ENCODE results near the gene WASF3.
"Not testable (repeated sequence)": the region's sequence is repeated elsewhere in the genome, so short reads cannot be mapped to it uniquely, and the experiment has no call there.

The WASF3 gene

DNA sequence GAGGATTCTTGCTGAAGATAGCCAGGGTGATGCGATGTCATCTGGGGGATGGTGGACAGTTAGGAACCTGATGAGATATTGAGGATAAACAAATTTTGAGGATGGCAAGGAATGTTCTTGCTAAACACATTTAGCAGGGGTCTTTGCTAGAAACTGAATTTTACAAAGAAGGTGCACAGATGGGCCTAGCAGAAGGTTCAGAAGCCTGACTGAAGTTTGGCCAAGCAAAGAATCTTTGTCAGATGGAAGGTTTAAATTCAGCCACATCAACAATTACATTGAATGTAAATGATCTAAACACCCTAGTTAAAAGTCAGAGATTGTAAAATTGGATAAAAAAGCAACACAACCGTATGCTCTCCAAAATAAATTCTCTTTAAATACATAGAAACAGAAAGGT is 68.8 kb downstream of the WASF3 start:
- Histone ChIP-seq H3K27me3 (ENCODE audit: control insufficient read depth, insufficient read depth, low read length) (no peaks in the 10 kb centered on the region), H3K27ac (ENCODE audit: low read depth, low read length) (no peak overlapping the region), H3K9me3 (ENCODE audit: control insufficient read depth, insufficient read depth, low read depth, low read length) (peaks cover 20% of the 10 kb centered on the region), H3K4me3 (ENCODE audit: low read depth, low read length) (no peak overlapping the region), H3K36me3 (ENCODE audit: control insufficient read depth, insufficient read depth, low read length) (peaks cover 4% of the 10 kb centered on the region; the same call in 1 of the 2 replicates), H3K4me1 (ENCODE audit: control insufficient read depth, insufficient read depth, low read length) (no peaks in the 10 kb centered on the region; the same call in 1 of the 2 replicates), H3K9ac (ENCODE audit: low read length) (no peak overlapping the region)

DNA sequence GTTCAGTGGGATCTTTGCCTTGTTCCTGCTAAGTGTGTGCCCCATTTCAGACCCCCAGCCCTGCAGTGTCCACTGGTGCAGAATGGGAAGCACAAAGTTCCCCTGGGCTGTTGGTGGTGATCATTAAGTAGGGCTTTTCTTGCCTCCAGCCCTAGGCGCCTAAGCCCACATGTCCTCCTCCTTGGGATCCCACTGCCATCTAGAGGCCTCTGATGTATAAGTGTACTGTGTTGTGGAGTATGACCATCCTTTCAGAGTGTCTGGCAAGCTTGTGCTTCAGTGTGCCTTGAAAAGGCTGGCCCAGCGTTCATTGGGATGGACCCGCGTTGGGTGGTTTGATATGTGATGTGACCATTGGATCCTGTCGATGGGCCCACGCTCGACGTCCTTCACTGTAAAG is 71.2 kb downstream of the WASF3 start:
- H3K27ac ChIP-seq (ENCODE audit: low read depth, low read length) = no peak overlapping the region
- no peak overlapping the region for H3K4me3 ChIP-seq (ENCODE audit: low read depth, low read length)
- H3K36me3 ChIP-seq (ENCODE audit: control insufficient read depth, insufficient read depth, low read length) = no peaks in the 10 kb centered on the region; the same call in 1 of the 2 replicates
- H3K9me3 ChIP-seq (ENCODE audit: control insufficient read depth, insufficient read depth, low read depth, low read length) = peaks cover 11% of the 10 kb centered on the region
- H3K4me1 ChIP-seq (ENCODE audit: control insufficient read depth, insufficient read depth, low read length) = no peaks in the 10 kb centered on the region; the same call in 1 of the 2 replicates
- no peaks in the 10 kb centered on the region for H3K27me3 ChIP-seq (ENCODE audit: control insufficient read depth, insufficient read depth, low read length)
- no peak overlapping the region for H3K9ac ChIP-seq (ENCODE audit: low read length)

DNA sequence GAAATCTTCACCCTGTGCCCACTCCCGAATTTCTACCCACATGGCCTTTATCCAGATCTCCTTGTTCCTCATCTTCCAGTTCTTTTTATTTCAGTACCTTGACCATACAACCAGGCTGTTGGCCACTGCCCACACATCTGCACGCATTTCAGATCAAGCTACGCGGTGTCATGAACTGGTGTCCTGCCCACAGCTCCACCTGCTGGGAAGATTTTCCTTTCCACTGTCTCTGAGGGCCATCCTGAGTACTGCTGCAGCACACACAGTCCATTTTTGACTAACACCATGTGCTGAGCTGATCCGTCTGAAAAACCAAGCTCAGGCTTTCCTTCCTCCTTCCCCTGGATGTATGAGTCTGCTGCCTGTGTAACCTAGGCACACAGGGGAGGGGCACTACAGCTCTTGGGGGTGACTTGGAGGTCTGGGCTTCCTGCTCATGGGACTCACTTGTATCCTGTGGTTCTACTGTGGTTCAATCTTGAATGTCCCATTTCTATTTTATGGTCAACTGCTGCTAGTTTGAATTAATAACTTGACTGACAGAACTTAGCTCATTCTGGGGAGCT is 71.9 kb downstream of the WASF3 start:
- Histone ChIP-seq H3K36me3 (ENCODE audit: control insufficient read depth, insufficient read depth, low read length) (no peaks in the 10 kb centered on the region; the same call in 1 of the 2 replicates), H3K4me1 (ENCODE audit: control insufficient read depth, insufficient read depth, low read length) (no peaks in the 10 kb centered on the region; the same call in 1 of the 2 replicates), H3K4me3 (ENCODE audit: low read depth, low read length) (no peak overlapping the region), H3K27me3 (ENCODE audit: control insufficient read depth, insufficient read depth, low read length) (no peaks in the 10 kb centered on the region), H3K27ac (ENCODE audit: low read depth, low read length) (no peak overlapping the region), H3K9me3 (ENCODE audit: control insufficient read depth, insufficient read depth, low read depth, low read length) (peaks cover 5% of the 10 kb centered on the region), H3K9ac (ENCODE audit: low read length) (no peak overlapping the region)

DNA sequence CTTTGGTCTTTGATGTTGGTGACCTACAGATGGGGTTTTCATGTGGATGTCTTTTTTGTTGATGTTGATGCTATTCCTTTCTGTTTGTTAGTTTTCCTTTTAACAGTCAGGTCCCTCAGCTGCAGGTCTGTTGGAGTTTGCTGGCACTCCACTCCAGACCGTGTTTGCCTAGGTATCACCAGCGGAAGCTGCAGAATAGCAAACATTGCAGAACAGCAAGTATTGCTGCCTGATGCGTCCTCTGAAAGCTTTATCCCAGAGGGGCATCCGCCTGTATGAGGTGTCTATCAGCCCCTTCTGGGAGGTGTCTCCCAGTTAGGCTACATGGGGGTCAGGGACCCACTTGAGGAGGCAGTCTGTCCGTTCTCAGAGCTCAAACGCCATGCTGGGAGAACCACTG is 78.2 kb downstream of the WASF3 start:
- H3K27ac ChIP-seq (ENCODE audit: low read depth, low read length); H3K4me1 ChIP-seq (ENCODE audit: control insufficient read depth, insufficient read depth, low read length): not testable (repeated sequence)

DNA sequence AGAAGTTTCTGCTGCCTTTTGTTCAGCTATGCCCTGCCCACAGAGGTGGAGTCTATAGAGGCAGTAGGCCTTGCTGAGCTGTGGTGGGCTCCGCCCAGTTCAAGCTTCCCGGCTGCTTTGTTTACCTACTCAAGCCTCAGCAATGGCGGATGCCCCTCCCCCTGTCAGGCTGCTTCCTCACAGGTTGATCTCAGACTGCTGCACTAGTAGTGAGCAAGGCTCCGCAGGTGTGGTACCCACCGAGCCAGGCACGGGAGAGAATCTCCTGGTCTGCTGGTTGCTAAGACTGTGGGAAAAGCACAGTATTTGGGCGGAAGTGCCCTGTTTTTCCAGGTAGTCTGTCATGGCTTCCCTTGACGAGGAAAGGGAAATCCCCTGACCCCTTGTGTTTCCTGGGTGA is 78.6 kb downstream of the WASF3 start:
- not testable (repeated sequence) for H3K36me3 ChIP-seq (ENCODE audit: control insufficient read depth, insufficient read depth, low read length); H3K4me3 ChIP-seq (ENCODE audit: low read depth, low read length); H3K9ac ChIP-seq (ENCODE audit: low read length); H3K4me1 ChIP-seq (ENCODE audit: control insufficient read depth, insufficient read depth, low read length); H3K27ac ChIP-seq (ENCODE audit: low read depth, low read length); H3K9me3 ChIP-seq (ENCODE audit: control insufficient read depth, insufficient read depth, low read depth, low read length); H3K27me3 ChIP-seq (ENCODE audit: control insufficient read depth, insufficient read depth, low read length)

More for the DNA sequence above, 78.2 kb downstream of the WASF3 start:
- not testable (repeated sequence) for H3K36me3 ChIP-seq (ENCODE audit: control insufficient read depth, insufficient read depth, low read length); H3K9ac ChIP-seq (ENCODE audit: low read length); H3K9me3 ChIP-seq (ENCODE audit: control insufficient read depth, insufficient read depth, low read depth, low read length); H3K4me3 ChIP-seq (ENCODE audit: low read depth, low read length); H3K27me3 ChIP-seq (ENCODE audit: control insufficient read depth, insufficient read depth, low read length)

DNA sequence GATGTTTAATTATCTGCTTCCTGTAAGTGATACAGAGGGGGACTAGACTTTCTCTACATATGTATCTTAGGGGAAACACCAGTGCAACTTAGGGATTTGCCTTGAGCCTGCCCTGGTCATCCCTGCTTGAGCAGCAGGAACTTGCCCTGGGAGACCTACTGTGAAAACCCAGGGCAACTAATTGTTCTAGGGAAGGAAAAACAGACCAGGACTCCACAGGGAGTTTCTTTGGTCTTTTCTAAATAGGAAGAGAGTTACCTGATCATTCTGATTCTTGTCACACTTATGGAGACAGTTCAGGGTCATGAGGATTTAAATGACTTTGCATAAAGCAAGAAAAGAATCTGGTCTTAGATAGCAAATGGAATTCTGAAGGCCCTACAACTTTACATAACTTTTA is 89.1 kb downstream of the WASF3 start:
- peaks cover 3% of the 10 kb centered on the region; the same call in 1 of the 2 replicates for H3K4me1 ChIP-seq (ENCODE audit: control insufficient read depth, insufficient read depth, low read length)
- no peaks in the 10 kb centered on the region for H3K27me3 ChIP-seq (ENCODE audit: control insufficient read depth, insufficient read depth, low read length)
- peaks cover 2% of the 10 kb centered on the region; the same call in 1 of the 2 replicates for H3K36me3 ChIP-seq (ENCODE audit: control insufficient read depth, insufficient read depth, low read length)
- H3K27ac ChIP-seq (ENCODE audit: low read depth, low read length) = peak overlapping the region; percentile 20; the same call in 1 of the 2 replicates
- no peak overlapping the region for H3K9ac ChIP-seq (ENCODE audit: low read length)
- no peak overlapping the region for H3K4me3 ChIP-seq (ENCODE audit: low read depth, low read length)
- H3K9me3 ChIP-seq (ENCODE audit: control insufficient read depth, insufficient read depth, low read depth, low read length) = peaks cover 18% of the 10 kb centered on the region; the same call in 1 of the 2 replicates

DNA sequence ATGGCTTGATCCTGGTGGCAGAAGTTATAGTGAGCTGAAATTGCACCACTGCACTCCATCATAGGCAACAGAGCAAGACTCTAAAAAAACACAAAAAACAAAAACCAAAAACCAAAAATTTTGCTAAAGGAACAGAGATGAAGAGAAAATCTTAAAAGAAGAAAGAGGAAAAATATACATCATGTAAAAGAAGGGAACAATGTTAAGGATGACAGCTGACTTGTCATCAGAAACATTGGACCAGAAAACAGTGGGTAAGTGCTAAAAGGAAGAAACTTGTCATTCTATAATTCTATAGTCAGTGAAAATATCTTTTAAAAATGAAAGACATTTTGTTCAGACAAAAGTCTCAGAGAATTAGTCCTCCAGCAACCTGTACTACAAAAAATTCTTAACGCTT is 93.8 kb downstream of the WASF3 start:
- H3K27me3 ChIP-seq (ENCODE audit: control insufficient read depth, insufficient read depth, low read length) = no peaks in the 10 kb centered on the region
- no peak overlapping the region for H3K4me3 ChIP-seq (ENCODE audit: low read depth, low read length)
- peaks cover 3% of the 10 kb centered on the region; the same call in 1 of the 2 replicates for H3K4me1 ChIP-seq (ENCODE audit: control insufficient read depth, insufficient read depth, low read length)
- H3K9ac ChIP-seq (ENCODE audit: low read length) = no peak overlapping the region
- H3K9me3 ChIP-seq (ENCODE audit: control insufficient read depth, insufficient read depth, low read depth, low read length) = peaks cover 12% of the 10 kb centered on the region; the same call in 1 of the 2 replicates
- no peaks in the 10 kb centered on the region for H3K36me3 ChIP-seq (ENCODE audit: control insufficient read depth, insufficient read depth, low read length)
- H3K27ac ChIP-seq (ENCODE audit: low read depth, low read length) = no peak overlapping the region

DNA sequence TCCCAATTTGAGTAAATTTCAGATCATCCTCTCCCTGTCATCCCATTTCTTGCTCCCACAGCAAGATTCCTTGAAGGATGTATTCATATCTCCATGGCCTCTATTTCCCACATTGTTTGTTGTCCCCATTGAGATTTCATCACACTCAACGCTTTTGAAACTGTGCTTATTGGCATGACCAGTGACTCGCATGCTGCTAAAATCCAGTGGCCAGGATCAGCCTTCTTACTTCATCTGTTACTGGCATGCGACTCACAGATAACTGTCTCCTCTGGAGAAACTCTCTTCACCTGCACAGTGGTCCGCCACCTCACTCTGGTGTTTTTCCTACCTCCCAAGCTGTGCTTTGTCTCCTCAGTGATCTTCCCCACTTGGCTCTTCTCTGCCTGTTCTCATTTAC is 95.8 kb downstream of the WASF3 start:
- H3K9ac ChIP-seq (ENCODE audit: low read length) = no peak overlapping the region
- H3K27me3 ChIP-seq (ENCODE audit: control insufficient read depth, insufficient read depth, low read length) = no peaks in the 10 kb centered on the region
- no peak overlapping the region for H3K4me3 ChIP-seq (ENCODE audit: low read depth, low read length)
- no peaks in the 10 kb centered on the region for H3K36me3 ChIP-seq (ENCODE audit: control insufficient read depth, insufficient read depth, low read length)
- H3K27ac ChIP-seq (ENCODE audit: low read depth, low read length) = no peak overlapping the region
- H3K9me3 ChIP-seq (ENCODE audit: control insufficient read depth, insufficient read depth, low read depth, low read length) = peaks cover 12% of the 10 kb centered on the region; the same call in 1 of the 2 replicates
- H3K4me1 ChIP-seq (ENCODE audit: control insufficient read depth, insufficient read depth, low read length) = 0 out of 2 replicates have a peak, but pooled peaks cover under 1% of the 10 kb centered on the region

DNA sequence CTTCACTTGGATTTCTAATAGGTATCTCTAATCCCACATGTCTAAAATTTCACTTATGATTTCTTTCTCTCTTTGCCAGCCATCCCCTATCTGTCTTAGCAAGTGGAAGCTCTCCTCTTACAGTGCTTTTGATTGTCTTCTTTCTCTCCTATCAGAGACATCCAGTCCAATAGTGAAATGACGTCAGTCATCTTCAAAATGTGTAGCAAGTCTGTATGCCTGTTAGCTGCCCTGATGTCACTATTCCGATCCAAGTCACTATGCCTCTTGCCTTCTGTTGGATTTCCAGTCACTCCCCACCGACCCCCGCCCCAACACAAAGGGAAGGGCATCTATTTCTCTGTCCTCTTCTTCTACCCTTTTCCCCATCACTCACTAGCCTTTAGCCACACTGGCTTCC is 96.4 kb downstream of the WASF3 start:
- H3K9me3 ChIP-seq (ENCODE audit: control insufficient read depth, insufficient read depth, low read depth, low read length) = peaks cover 12% of the 10 kb centered on the region; the same call in 1 of the 2 replicates

DNA sequence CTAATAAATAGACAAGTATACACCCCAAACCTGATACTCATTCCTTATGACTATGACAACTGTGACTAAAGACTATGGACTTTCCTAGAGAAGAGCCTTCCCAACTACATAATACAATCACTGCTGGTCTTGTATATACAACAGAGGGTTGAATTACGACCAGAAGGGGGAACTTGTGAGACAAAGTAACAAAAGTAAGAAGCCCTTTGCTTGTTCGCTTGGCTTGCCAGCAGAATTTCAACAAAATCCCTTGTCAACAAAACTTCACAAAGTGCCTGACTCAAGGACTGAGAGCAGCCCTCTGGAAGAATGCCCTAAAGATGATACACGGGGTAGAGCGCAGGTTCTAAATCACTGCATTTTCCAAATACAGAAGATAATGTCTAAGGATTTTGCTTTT is 99.4 kb downstream of the WASF3 start:
- no peaks in the 10 kb centered on the region for H3K36me3 ChIP-seq (ENCODE audit: control insufficient read depth, insufficient read depth, low read length)
- no peak overlapping the region for H3K4me3 ChIP-seq (ENCODE audit: low read depth, low read length)
- H3K27ac ChIP-seq (ENCODE audit: low read depth, low read length) = no peak overlapping the region

More for the DNA sequence above, 96.4 kb downstream of the WASF3 start:
- 0 out of 2 replicates have a peak, but pooled peaks cover 2% of the 10 kb centered on the region for H3K4me1 ChIP-seq (ENCODE audit: control insufficient read depth, insufficient read depth, low read length)
- H3K27ac ChIP-seq (ENCODE audit: low read depth, low read length) = no peak overlapping the region
- H3K9ac ChIP-seq (ENCODE audit: low read length) = no peak overlapping the region
- no peaks in the 10 kb centered on the region for H3K27me3 ChIP-seq (ENCODE audit: control insufficient read depth, insufficient read depth, low read length)
- no peak overlapping the region for H3K4me3 ChIP-seq (ENCODE audit: low read depth, low read length)
- no peaks in the 10 kb centered on the region for H3K36me3 ChIP-seq (ENCODE audit: control insufficient read depth, insufficient read depth, low read length)

DNA sequence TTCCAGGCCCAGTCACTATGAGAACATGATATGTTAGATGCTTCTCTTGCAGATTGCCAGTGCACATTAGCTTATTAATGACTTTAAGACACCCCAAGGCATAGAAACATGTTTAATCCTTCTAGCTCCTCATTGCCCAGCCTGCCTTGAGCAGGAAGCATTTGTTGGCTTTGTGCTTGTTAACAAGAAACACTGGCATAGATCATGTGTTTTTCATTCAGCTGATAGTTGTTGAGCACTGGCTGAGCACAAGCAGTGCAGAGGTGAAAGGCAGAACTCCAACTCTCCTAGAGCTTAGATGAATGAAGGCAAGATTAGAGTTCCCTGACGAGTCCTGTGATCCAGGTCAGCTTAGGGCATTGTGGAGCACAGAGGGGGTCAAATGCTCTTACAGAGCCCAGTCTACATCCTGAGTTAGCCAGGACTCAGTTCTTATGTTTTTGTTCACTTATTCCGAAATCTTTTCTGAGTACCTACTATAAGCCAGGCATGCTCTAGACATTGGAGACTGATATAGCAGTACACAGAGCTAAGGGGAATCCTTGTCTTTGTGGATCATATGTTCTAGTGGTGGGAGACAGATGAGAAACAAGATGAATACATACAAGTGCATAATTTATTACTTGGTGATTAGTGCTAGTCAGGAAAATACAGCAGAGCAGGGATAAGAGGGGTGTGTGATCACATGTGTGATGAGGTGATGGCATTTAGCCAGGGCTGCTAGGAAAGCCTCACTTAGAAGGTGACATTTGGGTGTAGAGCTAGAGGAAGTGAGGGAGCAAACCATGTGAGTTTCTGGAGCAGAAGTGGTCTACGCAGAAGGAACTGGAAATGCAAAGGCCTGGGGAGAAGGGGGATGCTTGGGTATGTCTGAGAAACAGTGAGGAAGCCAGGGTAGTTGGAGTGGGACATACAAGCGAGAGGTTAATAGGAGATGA is 101.2 kb downstream of the WASF3 start:
- Histone ChIP-seq H3K27me3 (ENCODE audit: control insufficient read depth, insufficient read depth, low read length) (no peaks in the 10 kb centered on the region), H3K9me3 (ENCODE audit: control insufficient read depth, insufficient read depth, low read depth, low read length) (no peaks in the 10 kb centered on the region), H3K27ac (ENCODE audit: low read depth, low read length) (no peak overlapping the region), H3K4me3 (ENCODE audit: low read depth, low read length) (no peak overlapping the region), H3K9ac (ENCODE audit: low read length) (no peak overlapping the region), H3K4me1 (ENCODE audit: control insufficient read depth, insufficient read depth, low read length) (peaks cover 5% of the 10 kb centered on the region; the same call in 1 of the 2 replicates), H3K36me3 (ENCODE audit: control insufficient read depth, insufficient read depth, low read length) (no peaks in the 10 kb centered on the region)

More for the DNA sequence above, 99.4 kb downstream of the WASF3 start:
- peaks cover 5% of the 10 kb centered on the region; the same call in 1 of the 2 replicates for H3K4me1 ChIP-seq (ENCODE audit: control insufficient read depth, insufficient read depth, low read length)
- no peaks in the 10 kb centered on the region for H3K9me3 ChIP-seq (ENCODE audit: control insufficient read depth, insufficient read depth, low read depth, low read length)
- H3K9ac ChIP-seq (ENCODE audit: low read length) = no peak overlapping the region
- no peaks in the 10 kb centered on the region for H3K27me3 ChIP-seq (ENCODE audit: control insufficient read depth, insufficient read depth, low read length)
